Panc1 (cell line): Measurements from ENCODE around the gene ADA. TPM values are rescaled to one million over a fixed set of nuclear protein-coding genes. Genes with fewer than 3 reads are reported as not detected.

Experiments
- ATAC-seq: fragments of 200-7000 bp; cut with Tn5 transposase; 2 replicates; pipeline ENCODE4 v1.9.1; 2020; ENCODE audit warnings: mild to moderate bottlenecking, moderate library complexity
- BruUV-seq: library from RNA; stranded (reverse); fragments of 400-500 nt; replicated peaks from 2 replicates; lab custom pipeline; 2021; lab: Mats Ljungman, UMichigan
- CTCF ChIA-PET: fragments of 300-600 bp; sonication (Branson Sonifier 250); formaldehyde crosslinking; loops from one replicate; lab custom pipeline; 2022; ENCODE audit warnings: antibody characterized with exemption; lab: Charles Lee
- POLR2A ChIA-PET: fragments of 300-600 bp; sonication (Branson Sonifier 250); formaldehyde crosslinking; loops from one replicate; lab custom pipeline; 2022; ENCODE audit warnings: antibody characterized with exemption; lab: Charles Lee
- DNase-seq: peaks from one replicate; pipeline ENCODE4 v3.0.0-alpha.2; 2010; ENCODE audit warnings: low read depth, low spot score
- H3K27ac ChIP-seq: 2 replicates; pipeline ENCODE4 v1.5.1; 2011; ENCODE audit warnings: mild to moderate bottlenecking, low read length, inconsistent platforms
- H3K27me3 ChIP-seq: fragments of 200-500 bp; sonication (Bioruptor generic); 2 replicates; pipeline ENCODE4 v1.6.0; 2014; ENCODE audit warnings: low read length, inconsistent platforms; ENCODE audit not compliant: control insufficient read depth, insufficient read depth
- H3K36me3 ChIP-seq: fragments of 200-500 bp; sonication (Bioruptor generic); 2 replicates; pipeline ENCODE4 v1.5.1; 2014; ENCODE audit warnings: inconsistent platforms, mild to moderate bottlenecking, low read length, moderate library complexity; ENCODE audit not compliant: control insufficient read depth, insufficient read depth
- H3K4me1 ChIP-seq: 2 replicates; pipeline ENCODE4 v1.5.1; 2011; ENCODE audit warnings: inconsistent platforms, mild to moderate bottlenecking, low read length, moderate library complexity; ENCODE audit not compliant: control insufficient read depth, insufficient read depth
- H3K4me3 ChIP-seq, 2 experiments: 2 replicates each; pipeline ENCODE4 v1.5.1; 2011 to 2012; ENCODE audit warnings: low read depth in 2 of 2, low read length in 2 of 2, mild to moderate bottlenecking in 2 of 2, inconsistent platforms in 1 of 2, moderate library complexity in 1 of 2
- H3K9me3 ChIP-seq: fragments of 200-500 bp; sonication (Bioruptor generic); 2 replicates; pipeline ENCODE4 v1.5.1; 2014; ENCODE audit warnings: low read depth, mild to moderate bottlenecking, inconsistent platforms, low read length, moderate library complexity; ENCODE audit not compliant: control insufficient read depth, insufficient read depth
- CTCF ChIP-seq: fragments of 450-650 bp; IDR thresholded peaks from 2 replicates; pipeline ENCODE4 v1.5.1; 2017; ENCODE audit warnings: mild to moderate bottlenecking
- POLR2AphosphoS5 ChIP-seq: IDR thresholded peaks from 2 replicates; pipeline ENCODE4 v1.6.1; 2012; ENCODE audit warnings: mild to moderate bottlenecking, low read depth, low read length, moderate library complexity
- REST ChIP-seq, 2 experiments: IDR thresholded peaks; 2 replicates each; pipeline ENCODE4 v1.6.1; 2011 to 2012; ENCODE audit warnings: low read depth in 2 of 2, control low read depth in 1 of 2, low read length in 1 of 2, mild to moderate bottlenecking in 1 of 2, moderate library complexity in 1 of 2; ENCODE audit not compliant: insufficient read depth in 1 of 2
- SIN3A ChIP-seq: IDR thresholded peaks from 2 replicates; pipeline ENCODE4 v1.6.1; 2012; ENCODE audit warnings: low read depth, mild to moderate bottlenecking, low read length, moderate library complexity, borderline replicate concordance; ENCODE audit not compliant: insufficient read depth
- TCF7L2 ChIP-seq: IDR thresholded peaks from 2 replicates; pipeline ENCODE4 v1.6.1; 2011; ENCODE audit warnings: mild to moderate bottlenecking, low read depth, low read length, inconsistent platforms
- in situ Hi-C: cut with HindIII; loops from 2 replicates; pipeline ENCODE4 v1.10.0; 2016; ENCODE audit warnings: low sequenced_read_pairs, low pct_unique_long_range_greater_than_20kb
- intact Hi-C: fragments of 100-400 bp; cut with micrococcal nuclease; formaldehyde crosslinking; loops from one replicate; pipeline ENCODE4 v1.10.0; 2022; ENCODE audit not compliant: unreplicated experiment
- total RNA-seq: library from RNA; stranded (reverse); gene quantifications from one replicate; pipeline ENCODE4 v1.2.1, GENCODE V29; 2021; ENCODE audit not compliant: unreplicated experiment

ADA gene
- total RNA-seq, 1 experiment from 2014 or later, result 53.8 TPM

GRCh38 chr20:44650771-44651433 is 597 bp downstream of the ADA start:
- peak; percentile 65 for ATAC-seq
- peak overlapping the region; percentile 72 to 84 for H3K4me3 ChIP-seq
- ChIA-PET CTCF (no interaction called here), POLR2A (interaction anchor here (0.6 kb wide), 1 partner anchor 18 kb away, joined by 4 read pairs; no protein-coding TSS in a partner anchor)
- peak overlapping the region; percentile 76 for H3K27ac ChIP-seq
- no peaks in the 10 kb centered on the region for H3K9me3 ChIP-seq
- in situ Hi-C loops, result no loop called here
- TF ChIP-seq TCF7L2 (no peak), POLR2AphosphoS5 (no peak), SIN3A (no peak; the same call in 1 of the 2 replicates), CTCF (no peak), REST (IDR thresholded peaks at IDR 0.05; ENCODE audit: insufficient read depth in 1 of 2, low read depth in 2 of 2, low read length in 1 of 2) (no peak)
- DNase-seq, result no peak
- intact Hi-C loops, result no loop called here
- no peaks in the 10 kb centered on the region; the same call in 1 of the 2 replicates for H3K36me3 ChIP-seq
- no TSS peak for BruUV-seq
- peaks cover 21% of the 10 kb centered on the region for H3K4me1 ChIP-seq
- no peaks in the 10 kb centered on the region for H3K27me3 ChIP-seq

GRCh38 chr20:44649976-44650375 is 1.5 kb downstream of the ADA start:
- TF ChIP-seq SIN3A, result no peak
- TF ChIP-seq TCF7L2, result no peak
- TF ChIP-seq REST (IDR thresholded peaks at IDR 0.05; ENCODE audit: insufficient read depth in 1 of 2, low read depth in 2 of 2, low read length in 1 of 2), result no peak
- TF ChIP-seq POLR2AphosphoS5, result no peak
- TF ChIP-seq CTCF, result no peak
- DNase-seq (no peak), ATAC-seq (no peak)
- CTCF ChIA-PET, result no interaction called here
- Histone ChIP-seq H3K9me3 (no peaks in the 10 kb centered on the region), H3K27ac (no peak overlapping the region), H3K36me3 (no peaks in the 10 kb centered on the region; the same call in 1 of the 2 replicates), H3K4me3 (peak overlapping the region; percentile 72 to 84), H3K4me1 (peaks cover 25% of the 10 kb centered on the region), H3K27me3 (no peaks in the 10 kb centered on the region)
- intact Hi-C loops (no loop called here), in situ Hi-C loops (no loop called here)
- POLR2A ChIA-PET, result no interaction called here
- no TSS peak for BruUV-seq
